ENCODE measurements around the gene GMPR.

The GMPR gene

DNA sequence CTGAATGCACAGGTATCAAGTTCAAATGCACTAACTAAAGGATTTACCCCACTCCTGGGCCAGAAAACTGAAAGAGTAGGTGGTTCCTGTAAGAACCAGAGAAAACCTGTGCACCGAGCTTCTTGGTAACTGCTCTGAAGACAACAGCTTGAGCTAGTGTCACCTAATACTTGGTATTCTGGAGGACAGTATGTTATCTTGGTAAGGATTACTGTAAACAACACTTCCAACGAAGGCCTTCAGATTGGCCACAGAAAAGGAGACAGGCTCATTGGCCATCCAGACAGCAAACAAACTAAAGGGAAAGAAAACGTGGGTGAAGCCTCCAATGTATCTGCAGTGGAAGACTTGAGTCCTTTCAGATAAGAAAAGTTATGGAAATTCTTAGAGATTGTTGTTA lies 61.5 kb downstream of the GMPR start:
- peaks cover 28% of the 10 kb centered on the region for H3K36me3 ChIP-seq
- no peaks in the 10 kb centered on the region for H3K4me1 ChIP-seq (ENCODE audit: control insufficient read depth in 1 of 2, insufficient read depth in 1 of 2, low read depth in 1 of 2, low read length in 1 of 2)
- no peaks in the 10 kb centered on the region for H3K9me3 ChIP-seq
- TF ChIP-seq, protein P1, sequence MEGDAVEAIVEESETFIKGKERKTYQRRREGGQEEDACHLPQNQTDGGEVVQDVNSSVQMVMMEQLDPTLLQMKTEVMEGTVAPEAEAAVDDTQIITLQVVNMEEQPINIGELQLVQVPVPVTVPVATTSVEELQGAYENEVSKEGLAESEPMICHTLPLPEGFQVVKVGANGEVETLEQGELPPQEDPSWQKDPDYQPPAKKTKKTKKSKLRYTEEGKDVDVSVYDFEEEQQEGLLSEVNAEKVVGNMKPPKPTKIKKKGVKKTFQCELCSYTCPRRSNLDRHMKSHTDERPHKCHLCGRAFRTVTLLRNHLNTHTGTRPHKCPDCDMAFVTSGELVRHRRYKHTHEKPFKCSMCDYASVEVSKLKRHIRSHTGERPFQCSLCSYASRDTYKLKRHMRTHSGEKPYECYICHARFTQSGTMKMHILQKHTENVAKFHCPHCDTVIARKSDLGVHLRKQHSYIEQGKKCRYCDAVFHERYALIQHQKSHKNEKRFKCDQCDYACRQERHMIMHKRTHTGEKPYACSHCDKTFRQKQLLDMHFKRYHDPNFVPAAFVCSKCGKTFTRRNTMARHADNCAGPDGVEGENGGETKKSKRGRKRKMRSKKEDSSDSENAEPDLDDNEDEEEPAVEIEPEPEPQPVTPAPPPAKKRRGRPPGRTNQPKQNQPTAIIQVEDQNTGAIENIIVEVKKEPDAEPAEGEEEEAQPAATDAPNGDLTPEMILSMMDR (IDR thresholded peaks at IDR 0.05): no peak
- H3K27ac ChIP-seq: no peak overlapping the region
- H3K27me3 ChIP-seq: no peaks in the 10 kb centered on the region
- no peak overlapping the region for H3K4me3 ChIP-seq (ENCODE audit: low read depth in 1 of 2, low read length in 1 of 2)

DNA sequence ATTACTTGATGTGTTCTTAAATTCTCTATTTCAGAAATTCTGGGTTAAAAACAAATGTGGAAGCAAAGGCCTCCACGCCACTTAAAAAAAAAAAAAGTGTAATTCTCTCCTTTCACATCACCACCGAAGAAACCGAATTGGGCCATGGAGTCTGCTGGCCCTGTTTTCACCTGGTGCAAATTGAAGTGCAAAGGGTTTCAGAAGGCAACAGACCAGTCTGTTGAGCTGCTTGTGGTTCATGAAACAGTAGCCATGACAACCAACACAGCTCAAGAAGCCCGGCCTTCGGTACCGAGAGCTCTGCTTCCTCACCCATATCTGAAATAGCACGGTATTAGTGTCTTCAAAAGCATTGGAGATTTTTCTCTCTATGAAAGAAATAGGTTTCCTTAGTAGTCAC lies 63.1 kb downstream of the GMPR start:
- H3K27me3 ChIP-seq: no peaks in the 10 kb centered on the region
- no peak overlapping the region for H3K27ac ChIP-seq
- H3K9me3 ChIP-seq: no peaks in the 10 kb centered on the region
- H3K4me1 ChIP-seq (ENCODE audit: control insufficient read depth in 1 of 2, insufficient read depth in 1 of 2, low read depth in 1 of 2, low read length in 1 of 2): no peaks in the 10 kb centered on the region
- TF ChIP-seq, protein P1 (IDR thresholded peaks at IDR 0.05): no peak
- no peak overlapping the region for H3K4me3 ChIP-seq (ENCODE audit: low read depth in 1 of 2, low read length in 1 of 2)
- H3K36me3 ChIP-seq: peaks cover 43% of the 10 kb centered on the region

DNA sequence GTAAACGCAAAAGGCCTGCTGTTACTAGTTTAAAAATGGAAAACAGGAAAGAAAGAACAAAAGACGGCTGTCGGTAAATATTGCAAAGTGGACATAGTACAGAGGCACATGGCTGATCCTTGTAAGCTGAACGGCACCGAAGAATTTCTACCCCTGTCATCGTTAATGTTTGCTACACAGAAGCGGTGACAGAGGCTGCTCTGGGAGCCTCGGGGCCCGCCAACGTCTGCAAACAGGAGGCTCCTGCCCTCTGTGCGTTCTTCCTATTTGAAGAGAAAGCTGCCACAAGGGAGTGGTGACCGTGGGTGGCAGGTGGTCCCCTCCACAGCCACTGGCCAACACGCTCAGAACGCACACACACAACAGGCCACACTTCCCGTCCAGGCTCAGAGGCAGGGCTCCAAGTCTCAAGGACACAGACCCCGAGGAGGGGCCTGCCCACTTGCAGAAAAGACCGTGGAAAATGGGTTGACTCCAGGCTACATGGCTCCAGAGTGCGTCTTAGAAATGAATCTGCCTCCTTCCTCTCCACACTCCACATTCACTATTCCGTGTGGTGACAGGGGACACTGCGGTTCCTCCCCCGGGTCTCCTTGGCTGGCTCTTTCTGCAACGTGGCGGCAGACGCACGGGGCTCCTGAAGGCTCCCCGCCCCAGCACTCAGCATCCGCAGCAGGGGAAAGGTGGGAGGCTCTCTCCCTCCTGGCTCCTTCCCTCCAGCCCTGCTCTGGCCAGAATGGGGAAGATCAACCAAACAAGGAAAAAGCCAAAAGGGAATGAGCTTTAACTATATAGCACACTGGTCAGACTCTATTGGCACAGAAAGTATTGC lies 64.5 kb downstream of the GMPR start:
- Histone ChIP-seq H3K4me3 (ENCODE audit: low read depth in 1 of 2, low read length in 1 of 2) (no peak overlapping the region), H3K36me3 (peaks cover 49% of the 10 kb centered on the region)

DNA sequence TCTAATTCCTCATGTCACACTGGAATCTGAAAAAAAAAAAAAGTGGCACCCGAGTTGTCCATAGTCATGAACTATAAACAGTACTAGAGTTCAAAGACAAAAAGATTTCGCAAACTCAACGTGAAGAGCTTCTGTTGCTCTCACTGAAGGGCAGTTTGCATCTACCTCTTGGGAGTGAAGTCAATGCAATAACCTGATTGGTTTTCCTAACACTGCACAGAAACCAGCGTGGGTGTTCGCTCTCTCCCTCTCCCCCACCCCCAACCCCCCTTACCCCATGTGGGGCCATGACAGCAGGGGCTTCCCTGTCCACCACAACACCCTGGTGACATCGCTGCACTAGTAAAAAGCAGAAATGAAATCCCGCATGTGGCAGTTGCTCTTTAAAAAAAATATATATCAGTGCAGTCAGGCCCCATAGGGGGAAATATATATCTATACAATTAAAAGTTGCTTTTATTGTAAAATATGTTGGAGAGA lies 66.9 kb downstream of the GMPR start:
- no peaks in the 10 kb centered on the region for H3K27me3 ChIP-seq
- TF ChIP-seq, protein P1 (IDR thresholded peaks at IDR 0.05): no peak
- no peak overlapping the region for H3K27ac ChIP-seq
- peaks cover 58% of the 10 kb centered on the region for H3K36me3 ChIP-seq
- H3K4me3 ChIP-seq (ENCODE audit: low read depth in 1 of 2, low read length in 1 of 2): no peak overlapping the region
- H3K9me3 ChIP-seq: no peaks in the 10 kb centered on the region
- no peaks in the 10 kb centered on the region for H3K4me1 ChIP-seq (ENCODE audit: control insufficient read depth in 1 of 2, insufficient read depth in 1 of 2, low read depth in 1 of 2, low read length in 1 of 2)

More for the DNA sequence above, 64.5 kb downstream of the GMPR start:
- TF ChIP-seq, protein P1 (IDR thresholded peaks at IDR 0.05): no peak
- H3K27me3 ChIP-seq: no peaks in the 10 kb centered on the region
- H3K4me1 ChIP-seq (ENCODE audit: control insufficient read depth in 1 of 2, insufficient read depth in 1 of 2, low read depth in 1 of 2, low read length in 1 of 2): no peaks in the 10 kb centered on the region
- no peak overlapping the region for H3K27ac ChIP-seq
- H3K9me3 ChIP-seq: no peaks in the 10 kb centered on the region

DNA sequence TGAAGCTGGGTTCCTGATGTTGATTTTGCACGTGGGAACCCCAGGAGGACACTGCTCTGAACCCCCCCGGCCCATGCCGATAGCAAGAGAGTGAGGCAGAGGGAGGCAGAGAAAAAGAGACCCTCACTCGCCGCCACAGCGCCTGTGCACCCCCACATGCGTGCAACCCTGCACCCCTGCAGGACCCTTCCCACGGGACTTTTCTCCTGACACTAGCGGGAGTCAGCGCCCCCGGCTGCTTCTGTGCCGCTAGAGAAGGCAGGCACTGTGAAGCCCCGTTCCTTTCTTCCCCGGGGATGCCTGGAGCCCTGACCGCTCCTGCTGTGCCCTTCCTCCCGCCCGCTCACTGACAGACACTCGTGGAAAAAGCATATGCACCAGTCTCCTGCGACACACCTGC lies 67.4 kb downstream of the GMPR start:
- TF ChIP-seq, protein P1 (IDR thresholded peaks at IDR 0.05): no peak
- no peak overlapping the region for H3K27ac ChIP-seq
- no peak overlapping the region for H3K4me3 ChIP-seq (ENCODE audit: low read depth in 1 of 2, low read length in 1 of 2)
- H3K36me3 ChIP-seq: peaks cover 58% of the 10 kb centered on the region
- no peaks in the 10 kb centered on the region for H3K27me3 ChIP-seq
- no peaks in the 10 kb centered on the region for H3K4me1 ChIP-seq (ENCODE audit: control insufficient read depth in 1 of 2, insufficient read depth in 1 of 2, low read depth in 1 of 2, low read length in 1 of 2)
- H3K9me3 ChIP-seq: no peaks in the 10 kb centered on the region

Data from neutrophil (primary cell).